ENCODE results near the gene RFX8. TPM values are rescaled to one million over a fixed set of nuclear protein-coding genes. Genes with fewer than 3 reads are reported as not detected.

The RFX8 gene
- total and polyA plus RNA-seq, 2 of the 4 experiments (the other 2 are of a cell fraction), result 2.9 to 5.3 TPM

GRCh38 chr2:101362316-101362715 lies 112.6 kb downstream of the RFX8 start:
- dilution Hi-C loops (cut with HindIII; ENCODE audit: low sequenced_read_pairs, unreplicated experiment), result no loop called here
- H2BK120ac ChIP-seq (ENCODE audit: low read depth, low read length), result no peak overlapping the region
- no peaks in the 10 kb centered on the region for H3K79me1 ChIP-seq (ENCODE audit: low read depth in 1 of 2, low read length in 2 of 2)
- BruUV-seq (replicated peaks), result no TSS peak
- TF ChIP-seq USF2 (IDR thresholded peaks at IDR 0.05; ENCODE audit: low read depth, low read length) (no peak), SMC3 (IDR thresholded peaks at IDR 0.05; ENCODE audit: low read depth, low read length) (no peak), ELK1 (IDR thresholded peaks at IDR 0.05; ENCODE audit: borderline replicate concordance, low read depth, low read length) (no peak), POLR2A (IDR thresholded peaks at IDR 0.05; ENCODE audit: low read depth, low read length) (no peak)
- no CpG with 5 or more reads among the region's 3 CpGs for WGBS, 2 experiments (ENCODE audit: extremely low coverage in 2 of 2, insufficient read length in 1 of 2)
- H3K36me3 ChIP-seq (ENCODE audit: control insufficient read depth, insufficient read depth, low read length), result no peaks in the 10 kb centered on the region
- ChIA-PET POLR2A (ENCODE audit: unreplicated experiment) (no interaction called here), CTCF (interaction anchor here (0.7 kb wide), 1 partner anchor 33 kb away, joined by 3 read pairs; no protein-coding TSS in a partner anchor)
- no peak overlapping the region for H2BK15ac ChIP-seq (ENCODE audit: low read depth, low read length)
- no peak overlapping the region for H2AK5ac ChIP-seq (ENCODE audit: low read depth, low read length)
- no peak overlapping the region for H3K23ac ChIP-seq (ENCODE audit: low read depth, low read length)
- peaks cover 32% of the 10 kb centered on the region for H3K27me3 ChIP-seq (ENCODE audit: control insufficient read depth, insufficient read depth, low read length)
- H2AFZ ChIP-seq (replicated peaks; ENCODE audit: low read length, poor library complexity), result no peak overlapping the region
- H3K4me2 ChIP-seq (ENCODE audit: low read depth, low read length), result no peak overlapping the region
- in situ Hi-C loops (cut with MboI; ENCODE audit: low sequenced_read_pairs), result no loop called here
- intact Hi-C loops (cut with micrococcal nuclease), result no loop called here
- no peak overlapping the region for H2BK5ac ChIP-seq (ENCODE audit: low read depth, low read length, poor library complexity, severe bottlenecking)
- no peak overlapping the region for H4K8ac ChIP-seq (ENCODE audit: low read depth in 2 of 2, low read length in 2 of 2)
- H3K9me1 ChIP-seq (ENCODE audit: insufficient read depth, low read length), result 0 out of 2 replicates have a peak, but pooled peaks cover under 1% of the 10 kb centered on the region
- ATAC-seq (ENCODE audit: low read depth), result no peak
- H3K4ac ChIP-seq (ENCODE audit: low read depth, low read length), result no peak overlapping the region
- no peaks in the 10 kb centered on the region for H3K4me1 ChIP-seq (ENCODE audit: control insufficient read depth, insufficient read depth, low read length)
- H2AK9ac ChIP-seq (replicated peaks; ENCODE audit: low read depth, low read length, poor library complexity), result no peak overlapping the region
- H3K9me3 ChIP-seq (ENCODE audit: control insufficient read depth, insufficient read depth, low read length), result no peaks in the 10 kb centered on the region
- no peak overlapping the region for H4K5ac ChIP-seq (ENCODE audit: low read depth, low read length)
- no peak overlapping the region for H3K4me3 ChIP-seq (ENCODE audit: insufficient read depth, low read depth, low read length)
- H4K20me1 ChIP-seq (ENCODE audit: insufficient read depth, low read length), result no peaks in the 10 kb centered on the region
- H4K91ac ChIP-seq (ENCODE audit: insufficient read depth, low read depth, low read length), result no peak overlapping the region
- H2BK20ac ChIP-seq (ENCODE audit: low read depth, low read length), result no peak overlapping the region
- H3K56ac ChIP-seq (ENCODE audit: extremely low read depth, insufficient read depth, low read length), result no peak overlapping the region
- no peak for DNase-seq
- no peak overlapping the region for H3K14ac ChIP-seq (replicated peaks; ENCODE audit: low read depth, low read length)
- H3K27ac ChIP-seq (ENCODE audit: insufficient read depth, low read length), result no peak overlapping the region
- no peak overlapping the region for H3K9ac ChIP-seq (ENCODE audit: low read depth, low read length)
- H3K18ac ChIP-seq (ENCODE audit: low read depth, low read length), result no peak overlapping the region

Data from IMR-90 (cell line).